Ascending aorta (tissue), 2 donors: Measurements from ENCODE around the gene PFKP. TPM values are rescaled to one million over a fixed set of nuclear protein-coding genes. Genes with fewer than 3 reads are reported as not detected.

Experiments
- DNase-seq, 2 donors: peaks; one replicate each; pipeline ENCODE4 v3.0.0-alpha.2; 2019; ENCODE audit warnings: low spot score in 2 of 2
- H3K27ac ChIP-seq, 2 donors: fragments of 200-600 bp; sonication (generic); one replicate each; pipeline ENCODE4 v1.5.1; 2016 to 2017; ENCODE audit warnings: mild to moderate bottlenecking in 1 of 2
- H3K27me3 ChIP-seq: fragments of 200-600 bp; sonication (generic); one replicate; pipeline ENCODE4 v1.5.1; 2017
- H3K36me3 ChIP-seq, 2 donors: fragments of 200-600 bp; sonication (generic); one replicate each; pipeline ENCODE4 v1.5.1; 2016
- H3K4me1 ChIP-seq, 2 donors: fragments of 200-600 bp; sonication (generic); one replicate each; pipeline ENCODE4 v1.5.1; 2016 to 2017; ENCODE audit warnings: mild to moderate bottlenecking in 1 of 2
- H3K4me3 ChIP-seq, 2 donors: fragments of 200-600 bp; sonication (generic); one replicate each; pipeline ENCODE4 v1.5.1; 2016 to 2017; ENCODE audit warnings: mild to moderate bottlenecking in 1 of 2
- H3K9me3 ChIP-seq, 2 donors: fragments of 200-600 bp; sonication (generic); one replicate each; pipeline ENCODE4 v1.5.1; 2016
- intact Hi-C: fragments of 100-400 bp; cut with DNase I; formaldehyde crosslinking; loops from one replicate; pipeline ENCODE4 v1.15.1; 2023
- total RNA-seq: library from RNA; depleted of rRNA; stranded (reverse); fragments of >200 nt; gene quantifications from one replicate; pipeline ENCODE4 v1.1.0, GENCODE V29; 2016
- TF ChIP-seq, protein P1 (sequence below), 3 experiments: fragments of 200-600 bp in 2 of 3; fragments of 450-650 bp in 1 of 3; sonication (generic) in 2 of 3; IDR thresholded peaks; one replicate each; pipeline ENCODE4 v1.5.1; 2016 to 2019; ENCODE audit warnings: antibody characterized with exemption in 3 of 3, mild to moderate bottlenecking in 1 of 3, moderate library complexity in 1 of 3

Gene PFKP
- total RNA-seq, 1 donor from 2014 or later: 197 TPM

DNA sequence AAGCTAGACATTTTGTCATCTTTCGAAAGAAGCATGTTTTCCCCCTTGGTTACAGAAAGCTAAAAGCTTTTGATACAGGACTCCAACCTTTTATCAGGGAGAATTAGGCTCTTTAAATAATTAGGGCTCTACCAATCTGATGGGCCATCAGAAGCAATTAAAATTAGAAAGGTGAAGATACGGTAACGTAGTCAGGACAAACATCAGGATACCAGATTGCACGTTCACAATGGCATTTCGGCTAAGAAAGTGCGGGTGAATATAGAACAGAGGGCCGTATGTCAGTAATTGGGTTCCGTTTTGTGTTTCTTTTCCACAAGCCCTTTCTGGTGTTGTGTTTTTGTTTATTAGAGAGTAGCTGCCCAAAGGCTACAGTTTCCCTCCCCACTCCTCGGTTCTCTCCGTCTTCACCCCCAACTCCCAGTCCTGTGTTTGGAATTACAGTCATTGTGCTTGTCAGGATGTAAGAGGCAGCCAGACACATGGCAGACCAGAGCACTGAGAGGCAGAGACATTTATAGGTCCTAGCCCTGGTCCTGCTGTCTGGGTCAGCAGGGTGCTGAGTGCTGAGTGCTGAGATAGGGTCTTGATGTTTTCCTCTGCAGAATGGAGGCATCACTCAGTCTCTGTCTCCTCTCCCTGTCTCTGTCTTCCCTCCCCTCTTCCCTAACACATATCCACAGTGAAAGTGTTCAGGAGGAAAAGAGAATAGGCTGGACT lies 5.5 kb downstream of the PFKP start:
- no peaks in the 10 kb centered on the region for H3K9me3 ChIP-seq
- peaks cover 0 to 6% of the 10 kb centered on the region in 2 donors for H3K36me3 ChIP-seq
- no peaks in the 10 kb centered on the region for H3K27me3 ChIP-seq
- H3K4me1 ChIP-seq: peaks cover 0 to 7% of the 10 kb centered on the region in 2 donors
- H3K27ac ChIP-seq: no peak overlapping the region
- TF ChIP-seq, protein P1, sequence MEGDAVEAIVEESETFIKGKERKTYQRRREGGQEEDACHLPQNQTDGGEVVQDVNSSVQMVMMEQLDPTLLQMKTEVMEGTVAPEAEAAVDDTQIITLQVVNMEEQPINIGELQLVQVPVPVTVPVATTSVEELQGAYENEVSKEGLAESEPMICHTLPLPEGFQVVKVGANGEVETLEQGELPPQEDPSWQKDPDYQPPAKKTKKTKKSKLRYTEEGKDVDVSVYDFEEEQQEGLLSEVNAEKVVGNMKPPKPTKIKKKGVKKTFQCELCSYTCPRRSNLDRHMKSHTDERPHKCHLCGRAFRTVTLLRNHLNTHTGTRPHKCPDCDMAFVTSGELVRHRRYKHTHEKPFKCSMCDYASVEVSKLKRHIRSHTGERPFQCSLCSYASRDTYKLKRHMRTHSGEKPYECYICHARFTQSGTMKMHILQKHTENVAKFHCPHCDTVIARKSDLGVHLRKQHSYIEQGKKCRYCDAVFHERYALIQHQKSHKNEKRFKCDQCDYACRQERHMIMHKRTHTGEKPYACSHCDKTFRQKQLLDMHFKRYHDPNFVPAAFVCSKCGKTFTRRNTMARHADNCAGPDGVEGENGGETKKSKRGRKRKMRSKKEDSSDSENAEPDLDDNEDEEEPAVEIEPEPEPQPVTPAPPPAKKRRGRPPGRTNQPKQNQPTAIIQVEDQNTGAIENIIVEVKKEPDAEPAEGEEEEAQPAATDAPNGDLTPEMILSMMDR (IDR thresholded peaks at IDR 0.05): no peak
- DNase-seq: no peak
- no peak overlapping the region for H3K4me3 ChIP-seq
- intact Hi-C loops: no loop called here

DNA sequence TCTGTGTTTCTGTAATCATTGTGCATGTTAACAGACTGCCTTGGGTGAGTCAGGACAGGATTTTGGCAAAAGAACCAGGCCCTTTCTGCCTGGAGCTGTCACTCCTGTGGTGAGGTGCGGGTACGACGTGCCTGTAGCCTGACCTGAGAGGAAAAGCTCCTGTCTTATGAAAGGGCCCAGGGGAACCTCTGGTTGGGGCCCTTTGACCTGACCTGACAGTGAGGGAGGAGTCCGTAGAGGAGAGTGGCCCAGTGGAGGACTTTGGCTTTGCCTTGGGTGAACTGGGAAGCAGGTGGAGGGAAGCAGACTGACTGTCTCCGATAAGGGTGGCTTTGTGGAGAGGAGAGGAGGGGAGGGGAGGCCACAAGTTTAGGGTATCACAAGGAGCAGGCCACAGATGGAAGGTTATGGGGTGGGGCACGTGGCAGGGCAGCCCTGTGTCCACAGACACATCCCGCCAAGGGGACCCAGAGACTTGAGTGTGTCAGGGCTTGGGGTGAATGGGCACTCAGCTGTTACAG lies 6.9 kb downstream of the PFKP start:
- intact Hi-C loops: no loop called here
- Histone ChIP-seq H3K4me1 (peaks cover 0 to 5% of the 10 kb centered on the region in 2 donors), H3K9me3 (no peaks in the 10 kb centered on the region), H3K36me3 (peaks cover 0 to 6% of the 10 kb centered on the region in 2 donors), H3K4me3 (no peak overlapping the region), H3K27ac (peak overlapping the region in 1 of 2 donors; percentile 16), H3K27me3 (no peaks in the 10 kb centered on the region)
- DNase-seq: no peak
- TF ChIP-seq, protein P1 (IDR thresholded peaks at IDR 0.05): no peak

DNA sequence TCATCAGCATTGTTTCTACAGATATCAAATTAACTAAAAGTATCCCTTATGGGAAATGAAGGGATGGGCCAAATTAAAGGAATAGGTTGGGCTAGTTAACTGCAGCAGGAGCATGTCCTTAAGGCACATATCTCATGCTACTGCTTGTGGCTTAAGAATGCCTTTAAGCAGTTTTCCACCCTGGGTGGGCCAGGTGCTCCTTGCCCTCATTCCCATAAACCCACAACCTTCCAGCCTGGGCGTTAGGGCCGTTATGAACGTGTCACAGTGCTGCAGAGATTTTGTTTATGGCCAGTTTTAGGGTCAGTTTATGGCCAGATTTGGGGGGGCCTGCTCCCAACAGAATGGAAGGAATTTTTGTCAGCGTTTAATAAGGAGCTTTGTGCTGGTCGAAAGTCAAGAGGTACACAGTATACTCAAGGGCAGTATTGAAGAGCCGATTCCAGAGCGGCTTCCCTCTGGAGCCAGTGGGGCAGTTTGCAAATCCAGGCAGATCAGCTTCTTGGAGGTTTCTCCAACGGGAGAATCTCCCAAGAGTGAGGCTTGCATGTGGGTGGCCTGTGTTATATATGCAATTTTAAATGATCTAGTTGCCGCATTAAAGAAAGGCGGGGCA lies 7.7 kb downstream of the PFKP start:
- Histone ChIP-seq H3K36me3 (peaks cover 0 to 6% of the 10 kb centered on the region in 2 donors), H3K27me3 (no peaks in the 10 kb centered on the region), H3K4me3 (no peak overlapping the region), H3K4me1 (peaks cover 0 to 2% of the 10 kb centered on the region in 2 donors), H3K9me3 (no peaks in the 10 kb centered on the region), H3K27ac (no peak overlapping the region)
- TF ChIP-seq, protein P1 (IDR thresholded peaks at IDR 0.05): no peak
- no peak for DNase-seq
- intact Hi-C loops: no loop called here

DNA sequence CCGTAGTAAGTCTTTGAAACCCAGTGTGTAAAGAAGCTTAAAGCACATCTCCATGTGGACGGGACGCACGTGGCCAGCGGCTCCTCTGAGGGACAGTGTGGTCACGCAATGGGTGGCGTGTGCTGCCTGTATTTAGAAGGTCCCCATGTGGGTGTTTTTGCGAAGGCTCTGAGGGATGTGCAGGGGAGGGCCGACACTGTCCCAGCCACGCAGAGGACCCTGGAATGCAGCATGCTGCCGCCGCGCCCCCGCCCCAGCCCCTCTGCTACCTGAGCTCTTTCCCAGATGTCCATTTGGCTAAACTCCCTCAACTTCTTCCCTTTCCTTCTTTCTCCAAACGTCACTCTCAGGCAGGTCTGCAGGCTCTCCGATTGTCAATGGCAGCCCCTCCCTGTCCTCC lies 8.8 kb downstream of the PFKP start:
- H3K27me3 ChIP-seq: no peaks in the 10 kb centered on the region
- no peak overlapping the region for H3K27ac ChIP-seq
- TF ChIP-seq, protein P1 (IDR thresholded peaks at IDR 0.05): no peak
- peaks cover 0 to 6% of the 10 kb centered on the region in 2 donors for H3K36me3 ChIP-seq
- intact Hi-C loops: no loop called here
- H3K4me1 ChIP-seq: no peaks in the 10 kb centered on the region
- H3K9me3 ChIP-seq: no peaks in the 10 kb centered on the region
- DNase-seq: no peak
- H3K4me3 ChIP-seq: no peak overlapping the region

DNA sequence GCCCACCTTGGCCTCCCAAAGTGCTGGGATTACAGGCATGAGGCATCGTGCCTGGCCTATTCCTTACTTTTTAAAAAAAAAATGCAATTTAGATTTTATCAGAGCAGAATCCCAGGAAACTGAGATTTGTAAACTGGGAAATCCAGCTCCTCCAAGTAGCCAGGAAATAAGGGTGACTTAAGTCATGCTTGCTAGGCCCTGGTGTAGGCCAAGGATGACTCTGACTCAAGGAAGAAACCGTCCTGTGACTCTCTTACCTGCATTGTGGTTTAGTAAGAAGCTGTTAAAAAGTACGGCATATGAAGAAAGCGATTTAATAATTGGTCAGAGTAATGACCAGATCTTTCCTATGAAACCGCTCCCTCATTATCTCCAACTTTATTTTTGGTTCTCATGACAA lies 10.2 kb downstream of the PFKP start:
- Histone ChIP-seq H3K9me3 (no peaks in the 10 kb centered on the region), H3K27ac (no peak overlapping the region), H3K4me3 (no peak overlapping the region), H3K4me1 (no peaks in the 10 kb centered on the region), H3K36me3 (peaks cover 2 to 6% of the 10 kb centered on the region in 2 donors), H3K27me3 (no peaks in the 10 kb centered on the region)
- TF ChIP-seq, protein P1 (IDR thresholded peaks at IDR 0.05): no peak
- DNase-seq: no peak
- intact Hi-C loops: no loop called here
